GM19043 (cell line): ENCODE data around the gene ZXDC.

Source experiments
- ATAC-seq: cut with Tn5 transposase; IDR thresholded peaks from one replicate; pipeline ENCODE4 v1.9.1; 2021; ENCODE audit warnings: low read depth; ENCODE audit not compliant: unreplicated experiment

Gene ZXDC

DNA sequence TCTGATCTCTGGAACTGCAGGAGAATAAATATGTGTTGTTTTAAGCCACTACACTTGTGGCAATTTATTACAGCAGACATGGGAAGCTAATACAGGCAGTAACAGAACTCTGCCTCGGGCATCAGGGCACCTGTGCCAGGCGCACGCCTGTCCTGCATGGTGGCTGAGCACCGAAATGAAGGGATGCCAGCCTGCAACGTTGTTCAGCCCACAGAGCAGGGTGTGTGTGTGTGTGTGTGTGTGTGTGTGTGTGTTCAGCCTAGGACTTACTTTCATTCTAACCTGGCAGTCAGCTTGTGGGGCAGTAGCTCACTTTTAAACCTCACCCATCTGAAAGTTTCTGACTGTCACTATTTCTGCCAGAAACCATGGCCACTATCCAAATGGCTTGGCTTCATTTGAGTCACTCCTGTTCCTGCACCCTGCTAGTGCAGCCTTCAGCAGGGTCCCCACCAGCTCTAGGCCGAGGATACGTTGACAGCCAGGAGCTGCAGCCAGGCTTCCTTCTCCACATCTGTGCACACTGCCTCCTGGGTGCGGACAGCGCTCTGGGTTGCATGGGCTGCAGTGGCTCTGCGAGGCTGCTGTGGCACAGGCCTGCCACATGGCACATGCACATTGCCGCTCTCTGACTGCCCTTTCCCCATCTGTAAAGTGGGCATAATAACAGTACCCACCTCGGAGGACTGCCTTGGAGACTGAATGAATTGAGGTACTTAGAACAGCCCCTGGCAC lies 37.4 kb upstream of the ZXDC start:
- ATAC-seq: no peak

DNA sequence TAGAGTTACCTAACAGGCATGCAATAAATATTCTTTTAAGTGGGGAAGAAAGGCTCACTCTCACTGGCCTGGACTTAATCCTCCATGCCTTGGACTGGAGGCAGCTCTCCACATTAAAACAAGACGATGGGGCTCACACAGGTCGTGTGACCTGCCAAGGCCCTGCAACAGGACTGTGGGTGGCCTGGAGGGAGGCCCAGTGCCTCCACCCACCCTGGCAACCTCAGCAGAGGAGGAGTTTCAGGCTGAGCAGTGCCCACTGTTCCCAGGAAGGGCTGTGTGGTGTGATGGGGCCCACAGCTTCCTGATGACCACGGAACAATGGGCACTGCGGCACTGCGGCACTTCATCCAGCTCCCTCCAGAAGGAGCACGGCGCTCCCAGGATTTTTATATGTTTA lies 36.3 kb upstream of the ZXDC start:
- ATAC-seq: no peak

DNA sequence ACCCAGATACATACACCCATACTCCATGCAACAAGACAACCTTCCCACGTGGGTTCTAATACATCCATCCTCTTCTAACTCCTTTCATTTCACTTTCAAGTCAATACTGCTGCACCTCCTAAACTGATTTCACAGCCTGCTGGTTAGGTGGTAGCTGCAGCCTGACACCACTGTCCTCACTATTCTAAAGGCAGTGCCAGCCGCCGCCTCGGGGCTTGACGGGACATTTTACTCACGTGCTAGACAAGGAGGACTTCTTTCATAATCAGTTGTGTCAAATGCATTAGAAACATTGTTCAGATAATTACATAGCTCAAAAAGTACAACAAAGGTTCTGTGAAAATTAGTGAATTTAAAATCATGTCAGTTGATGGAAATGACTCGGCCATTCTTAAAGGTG lies 35.6 kb upstream of the ZXDC start:
- no peak for ATAC-seq

DNA sequence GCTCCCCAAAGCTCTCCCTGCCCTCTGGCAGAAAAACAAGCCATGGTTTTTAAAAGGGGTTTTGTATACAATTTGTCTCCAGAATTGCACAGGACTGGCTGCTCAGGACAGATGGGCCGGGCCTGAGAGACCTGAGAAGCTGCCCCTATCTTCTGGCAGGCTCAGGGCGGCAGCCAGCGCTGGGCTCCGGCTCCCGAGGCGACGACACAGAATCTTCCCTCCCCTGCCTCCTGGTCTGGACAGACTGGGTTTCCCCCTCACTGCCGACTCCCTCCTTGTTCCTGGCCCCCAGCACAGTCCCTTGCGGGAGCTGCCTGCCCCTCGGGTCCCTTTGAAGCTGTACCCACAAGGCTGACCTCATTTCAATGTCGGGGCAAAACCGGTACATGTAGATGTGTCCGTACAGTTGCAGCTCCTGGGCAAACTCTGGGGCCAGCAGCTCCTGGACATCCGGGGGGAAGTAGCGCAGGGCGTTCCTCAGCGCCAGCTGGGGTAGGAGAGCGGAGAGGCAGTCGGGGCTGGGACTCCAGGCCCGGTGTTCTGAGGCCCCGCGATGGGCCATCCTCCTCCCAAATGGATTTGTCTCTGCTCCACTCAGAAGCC lies 34.7 kb upstream of the ZXDC start:
- no peak for ATAC-seq

DNA sequence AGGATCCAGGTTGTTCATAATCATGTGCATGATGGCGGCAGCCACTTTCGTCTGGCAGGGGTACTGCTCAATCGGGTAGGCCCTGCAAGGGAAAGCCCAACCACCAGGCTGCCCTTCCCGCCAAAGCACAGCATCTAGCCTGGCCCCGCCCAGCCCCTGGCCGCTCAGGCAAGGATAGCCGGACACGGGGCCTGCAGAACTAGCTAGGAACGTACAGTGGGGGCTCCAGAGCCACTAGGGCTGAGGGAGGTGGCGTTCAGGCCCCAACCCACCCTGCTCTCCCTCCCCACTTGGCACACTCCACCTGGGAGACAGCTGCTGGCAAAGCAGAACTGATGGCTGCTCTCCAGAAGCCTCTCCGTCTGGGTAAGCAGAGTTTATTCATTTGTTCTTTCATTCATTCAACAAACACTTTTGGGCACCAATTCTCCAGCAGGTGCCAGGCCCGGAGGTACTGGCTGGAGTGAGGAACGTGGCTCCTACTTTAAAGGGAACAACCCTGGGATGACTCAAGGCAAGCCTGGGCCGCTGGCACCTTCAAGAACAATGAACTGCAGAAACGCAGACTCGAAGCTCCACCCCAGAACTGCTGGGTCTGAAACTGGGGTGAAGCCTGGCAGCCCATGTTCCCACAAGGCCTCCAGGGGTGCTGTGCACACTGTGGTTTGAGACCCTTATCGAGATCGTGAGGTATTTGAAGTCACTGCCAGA lies 34.1 kb upstream of the ZXDC start:
- no peak for ATAC-seq

DNA sequence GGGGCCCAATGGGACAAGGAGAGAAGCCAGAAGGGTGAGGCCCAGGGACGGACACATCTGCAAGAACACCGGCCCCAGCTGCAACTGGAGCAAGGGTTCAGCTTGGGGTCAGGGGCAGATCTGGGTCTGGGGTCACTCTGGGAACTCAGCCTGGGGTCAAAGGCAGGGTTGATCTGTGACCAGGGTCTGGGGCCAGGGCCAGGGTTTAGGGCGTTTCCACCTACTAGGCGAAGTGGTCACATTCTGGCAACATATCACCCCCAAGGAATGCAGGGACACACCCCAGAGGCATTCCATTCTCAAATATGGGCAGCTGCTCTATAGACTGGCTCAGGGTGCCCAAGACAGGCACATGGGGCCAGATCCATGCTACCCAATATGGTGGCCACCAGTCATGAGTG lies 32.9 kb upstream of the ZXDC start:
- ATAC-seq: no peak

DNA sequence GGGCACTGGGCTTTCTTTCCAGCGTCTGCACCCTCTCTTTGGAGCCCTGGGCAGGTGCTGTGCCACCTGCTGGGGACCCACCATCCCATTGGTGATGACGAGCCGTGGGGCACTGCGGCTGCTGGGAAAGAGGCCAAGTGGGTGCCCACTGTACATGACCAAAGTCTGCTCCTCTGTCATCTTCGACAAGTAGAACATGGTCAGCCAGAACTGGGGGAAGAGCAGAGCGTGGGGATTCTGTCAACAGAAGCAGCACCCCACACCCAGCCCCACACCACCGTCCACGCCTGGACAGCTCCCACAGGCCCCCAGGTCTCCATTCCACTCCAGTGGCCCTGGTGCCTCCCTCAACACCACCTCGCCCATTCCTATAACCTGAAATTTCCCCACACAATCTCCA lies 32.2 kb upstream of the ZXDC start:
- no peak for ATAC-seq

DNA sequence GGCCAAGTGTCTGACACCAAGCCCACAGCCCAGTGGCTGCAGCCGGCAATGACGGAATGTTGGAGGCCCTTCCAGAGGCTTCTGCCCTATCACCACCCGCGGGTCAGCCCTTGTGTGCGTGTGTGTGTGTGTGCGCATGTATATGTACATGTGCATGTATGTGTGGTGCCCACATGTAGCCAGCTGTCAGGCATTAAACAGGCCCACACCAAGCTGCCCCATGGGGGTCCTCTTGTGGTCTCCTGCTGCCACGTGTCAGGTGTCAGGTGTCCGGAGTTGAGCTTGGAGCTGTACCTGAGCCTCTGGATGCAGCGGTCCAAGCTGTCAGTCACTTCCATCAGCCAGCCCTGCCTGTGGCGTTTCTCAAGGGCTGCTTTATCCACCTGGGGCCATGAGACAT lies 28.0 kb upstream of the ZXDC start:
- no peak for ATAC-seq

DNA sequence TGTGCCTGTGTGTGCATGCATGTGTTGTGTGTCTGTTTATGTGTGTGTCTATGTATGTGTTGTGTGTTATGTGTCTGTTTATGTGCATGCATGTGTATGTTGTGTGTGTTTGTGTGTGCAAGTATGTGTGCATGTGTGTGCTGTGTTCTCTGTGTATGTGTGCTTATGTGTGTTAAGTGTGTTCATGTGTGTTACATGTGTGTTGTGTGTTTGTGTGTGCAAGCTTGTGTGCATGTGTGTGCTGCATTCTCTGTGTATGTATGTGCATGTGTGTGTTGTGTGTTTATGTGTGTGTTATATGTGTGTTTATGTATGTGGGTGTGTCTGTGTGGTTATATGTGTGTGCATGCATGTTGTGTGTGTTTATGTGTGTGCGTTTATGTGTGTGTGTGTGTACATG lies 27.0 kb upstream of the ZXDC start:
- no peak for ATAC-seq

DNA sequence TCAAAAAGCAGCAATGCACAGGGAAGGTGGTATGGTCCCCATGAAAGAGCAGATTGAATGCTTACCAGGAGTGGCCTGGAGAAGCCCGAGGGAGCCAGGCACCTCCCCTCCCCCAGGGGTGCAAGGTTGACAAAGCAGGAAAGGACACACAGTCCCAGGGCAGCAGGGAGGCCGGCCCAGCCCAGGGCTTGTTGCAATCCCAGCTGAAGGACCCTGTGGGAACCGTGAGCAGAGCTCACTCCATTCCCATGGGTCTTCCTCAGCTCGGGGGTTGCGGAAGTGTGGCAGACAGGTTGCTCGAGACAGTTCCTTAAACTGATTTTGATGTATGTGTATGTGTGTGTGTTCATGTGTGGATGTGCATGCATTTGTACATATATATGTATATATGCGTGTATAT lies 26.0 kb upstream of the ZXDC start:
- no peak for ATAC-seq

DNA sequence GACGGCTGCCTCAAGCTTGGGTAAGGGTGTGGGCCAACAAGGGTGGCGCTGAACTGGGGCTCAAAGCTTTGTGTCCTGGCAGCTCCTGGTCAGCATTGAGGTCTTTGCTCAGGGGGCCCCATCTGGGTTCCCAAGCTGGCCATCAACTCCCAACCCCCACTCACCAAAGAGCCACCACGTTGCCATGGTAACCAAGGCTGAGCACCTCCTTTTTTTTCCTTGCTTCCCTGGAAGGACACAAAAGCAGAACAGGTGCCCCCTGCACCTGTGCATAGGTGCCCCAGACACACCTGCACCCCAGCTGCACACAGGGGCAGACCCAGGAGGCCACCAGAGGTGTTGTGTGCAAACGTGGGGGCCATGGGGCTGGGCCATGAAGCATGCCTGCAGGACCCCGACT lies 25.4 kb upstream of the ZXDC start:
- ATAC-seq: no peak

DNA sequence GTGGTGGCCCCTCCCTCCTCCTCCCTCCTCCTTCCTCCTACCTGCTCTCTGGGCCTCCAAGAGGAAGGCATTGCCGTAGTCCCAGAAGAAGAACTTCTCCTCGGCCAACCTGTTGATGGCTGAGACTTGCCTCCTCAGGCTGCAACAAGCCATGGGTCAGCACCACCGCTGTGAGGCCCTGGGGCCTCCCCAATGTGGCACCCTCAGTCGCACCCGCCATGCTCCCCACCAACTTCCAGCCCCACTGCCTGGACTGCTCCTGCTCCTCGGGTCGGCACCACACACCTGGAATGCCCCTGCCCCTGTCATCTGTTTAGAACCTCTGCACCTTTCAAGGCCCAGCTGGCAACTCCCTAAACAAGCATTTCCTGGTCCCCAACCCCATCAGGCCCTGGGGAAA lies 24.3 kb upstream of the ZXDC start:
- no peak for ATAC-seq

DNA sequence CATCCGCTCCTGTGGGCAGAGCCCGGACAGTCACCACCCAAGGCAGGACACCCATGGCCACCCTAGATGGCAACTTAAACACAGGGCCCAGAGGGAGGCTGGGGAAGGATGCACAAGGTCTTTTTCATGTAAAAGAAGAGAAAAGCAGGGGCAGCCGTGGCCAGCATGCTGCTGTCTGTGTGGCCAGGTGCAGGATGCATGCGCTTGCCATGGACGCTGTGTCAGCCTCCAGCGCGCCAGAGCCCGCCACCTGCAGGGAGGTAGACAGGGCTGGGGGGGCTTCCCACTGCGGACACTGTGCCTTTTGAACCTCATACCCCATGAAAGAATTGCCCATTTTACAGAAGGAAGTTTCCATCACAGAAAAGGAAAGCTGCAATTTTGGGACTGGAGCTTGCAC lies 23.7 kb upstream of the ZXDC start:
- ATAC-seq: no peak

DNA sequence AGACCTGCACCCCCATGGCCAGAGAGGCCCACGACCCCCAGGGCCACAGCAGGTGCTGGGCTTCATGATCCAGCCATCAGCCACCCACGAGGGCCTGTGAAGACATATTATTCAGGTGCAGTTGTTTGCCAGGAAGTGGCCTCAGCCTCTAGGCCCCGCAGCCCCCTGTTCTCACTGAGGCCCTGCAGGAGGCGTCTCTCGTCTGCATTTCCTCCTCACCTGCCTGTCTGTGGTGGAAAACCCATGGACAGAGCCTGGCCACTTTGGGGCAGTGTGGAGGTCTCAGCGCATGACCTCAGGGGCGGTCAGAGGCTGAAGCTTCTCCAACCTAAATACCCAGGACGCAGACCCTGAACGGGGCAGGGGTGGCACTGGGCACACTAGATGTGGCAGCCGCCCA lies 23.2 kb upstream of the ZXDC start:
- ATAC-seq: no peak

DNA sequence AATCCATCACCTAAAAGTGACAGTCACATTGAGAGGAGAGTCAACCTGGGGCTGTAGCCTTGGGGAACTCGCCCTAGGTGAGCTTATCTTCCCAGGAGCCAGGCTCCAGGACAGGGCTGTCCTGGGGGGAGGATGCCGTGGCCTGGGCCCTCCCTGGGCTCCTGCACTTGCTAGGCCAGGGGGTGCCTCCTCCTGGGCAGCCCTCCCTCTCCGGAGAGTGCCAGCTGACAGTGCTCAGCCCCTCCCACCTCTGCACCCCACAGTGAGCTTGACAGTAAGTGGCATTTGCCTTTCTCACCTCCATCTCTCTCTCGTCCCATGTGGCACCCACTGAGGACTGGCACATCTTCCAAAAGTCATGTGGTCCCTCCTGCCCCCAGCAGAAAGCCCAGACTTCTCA lies 22.8 kb upstream of the ZXDC start:
- no peak for ATAC-seq

DNA sequence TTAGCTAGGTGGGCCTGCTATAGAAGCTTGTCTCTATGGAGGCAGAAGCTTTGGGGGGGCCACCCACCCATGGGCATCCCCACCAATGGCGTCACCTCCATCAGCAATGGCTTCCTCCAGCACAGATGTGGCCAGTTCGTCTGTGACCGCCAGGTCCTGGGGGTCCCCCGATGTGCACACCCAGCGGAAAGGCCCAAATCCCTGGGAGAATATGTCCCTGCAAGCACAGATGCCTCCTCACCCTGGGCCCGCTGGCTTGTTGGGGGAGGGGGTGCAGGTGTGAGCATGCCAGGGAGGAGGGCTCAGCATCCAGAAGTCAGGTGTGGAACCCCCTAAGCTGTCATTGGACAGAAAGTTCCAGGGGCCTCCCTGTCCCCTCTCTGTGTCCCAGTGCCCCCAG lies 22.3 kb upstream of the ZXDC start:
- no peak for ATAC-seq

DNA sequence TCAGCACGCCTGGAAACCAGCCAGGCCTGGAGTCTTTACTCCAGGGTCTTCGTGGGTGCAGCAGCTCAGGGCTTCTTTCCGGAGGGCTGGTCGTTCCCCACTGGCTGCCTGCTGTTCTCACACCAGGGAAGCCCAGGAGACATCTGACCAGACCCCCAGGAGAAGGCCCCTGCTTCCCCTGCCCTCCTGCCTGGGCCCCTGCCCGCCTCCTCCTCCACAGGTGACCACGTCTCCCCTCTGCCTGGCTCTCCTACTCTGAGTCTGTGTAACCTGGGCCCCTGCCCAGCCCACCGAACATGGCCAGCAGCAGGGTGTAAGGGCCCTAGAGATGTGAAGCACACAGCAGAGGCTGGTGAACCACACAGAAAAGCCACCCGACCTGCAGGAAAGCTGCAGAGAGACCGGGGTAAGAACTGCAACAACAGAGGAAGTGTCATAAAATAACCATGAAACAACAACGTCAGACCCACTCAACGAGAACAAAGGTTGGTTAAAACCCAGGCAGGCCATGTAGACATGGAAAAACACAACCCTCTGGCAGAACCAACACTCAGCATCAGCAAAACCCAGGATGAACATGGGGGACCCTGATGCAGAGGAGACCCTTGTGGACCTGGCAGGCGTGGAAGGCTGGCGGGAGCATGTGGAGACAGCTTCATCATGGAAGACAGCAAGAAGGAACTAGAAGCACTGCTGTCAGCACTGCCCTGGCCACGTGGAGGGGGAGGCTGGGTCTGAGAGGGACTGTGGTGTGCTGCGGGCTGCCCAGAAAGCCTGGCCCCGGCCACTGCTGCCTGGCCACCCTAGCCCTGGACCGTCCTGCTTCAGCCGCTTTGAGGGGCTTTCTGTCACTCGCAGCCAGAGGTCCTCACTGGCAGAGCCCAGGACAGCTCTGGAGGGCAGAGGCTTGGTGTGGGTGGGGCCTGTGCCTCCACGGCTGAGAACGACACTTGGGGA lies 21.5 kb upstream of the ZXDC start:
- ATAC-seq: no peak

DNA sequence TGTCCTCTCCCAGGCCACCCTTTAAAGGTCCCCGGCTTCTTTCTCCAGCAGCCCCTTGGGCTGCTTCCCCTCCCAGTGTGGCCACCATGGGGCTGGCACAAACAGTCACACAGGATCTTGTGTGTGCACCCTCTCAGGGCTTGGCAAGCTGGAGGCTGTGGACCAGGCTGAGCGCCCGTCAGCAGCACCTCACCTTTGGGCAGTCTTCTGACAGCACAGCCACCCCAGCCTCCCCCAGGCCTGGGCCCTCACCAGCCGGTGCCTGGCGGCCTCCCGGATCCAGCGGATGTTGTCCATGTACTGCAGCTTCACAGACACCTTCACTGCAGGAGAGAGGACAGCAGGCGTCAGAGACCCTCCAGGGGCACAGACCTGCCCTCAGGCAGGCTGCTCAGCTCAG lies 20.1 kb upstream of the ZXDC start:
- ATAC-seq: no peak

DNA sequence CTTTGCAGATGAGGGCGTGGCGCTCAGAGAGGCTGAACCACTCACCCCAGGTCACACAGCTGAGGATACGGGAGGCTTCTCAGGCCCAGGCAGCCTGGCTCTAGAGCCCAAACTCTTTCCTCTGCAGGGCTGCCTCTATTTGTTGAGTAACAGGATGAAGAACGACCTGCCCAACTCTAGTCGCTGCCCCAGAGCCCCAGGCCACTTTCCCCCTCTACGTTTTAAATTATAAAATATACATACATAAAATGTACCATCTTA lies 19.2 kb upstream of the ZXDC start:
- ATAC-seq: no peak

DNA sequence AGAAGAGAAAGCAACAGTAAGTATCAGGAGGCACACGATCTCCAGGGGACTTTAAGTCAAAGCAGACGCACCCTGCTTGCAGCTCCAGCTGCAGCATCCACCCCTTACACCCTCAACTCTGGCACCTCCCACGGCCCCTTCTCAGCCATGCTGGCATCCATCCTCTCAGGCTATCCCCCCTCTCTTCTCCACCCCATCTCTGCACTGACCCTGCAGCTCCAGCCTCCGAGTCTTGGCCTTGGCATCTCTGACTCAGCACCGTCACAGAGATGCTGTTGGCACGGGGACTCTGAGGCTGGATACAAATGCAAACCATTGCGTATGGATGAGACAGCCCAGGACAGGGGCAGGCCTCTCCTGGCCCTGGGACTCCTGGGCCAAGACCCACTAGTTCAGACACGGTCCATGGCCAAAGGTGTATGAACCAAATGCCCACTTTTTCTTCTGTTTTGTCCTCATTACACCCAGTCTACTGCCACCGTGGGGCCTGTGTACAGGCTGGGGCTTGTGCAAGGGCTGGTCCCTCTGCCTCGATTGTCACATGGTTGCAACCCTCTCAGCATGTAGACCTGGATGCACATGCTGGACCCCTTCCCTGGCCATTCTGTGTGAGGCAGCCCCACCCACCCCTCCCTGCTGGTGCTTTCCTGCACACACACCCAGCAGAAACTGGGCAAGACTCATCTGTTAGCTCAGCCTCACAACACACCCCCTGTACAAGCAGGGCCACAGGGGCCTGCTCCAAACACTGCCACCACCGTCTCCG lies 18.7 kb upstream of the ZXDC start:
- ATAC-seq: no peak

DNA sequence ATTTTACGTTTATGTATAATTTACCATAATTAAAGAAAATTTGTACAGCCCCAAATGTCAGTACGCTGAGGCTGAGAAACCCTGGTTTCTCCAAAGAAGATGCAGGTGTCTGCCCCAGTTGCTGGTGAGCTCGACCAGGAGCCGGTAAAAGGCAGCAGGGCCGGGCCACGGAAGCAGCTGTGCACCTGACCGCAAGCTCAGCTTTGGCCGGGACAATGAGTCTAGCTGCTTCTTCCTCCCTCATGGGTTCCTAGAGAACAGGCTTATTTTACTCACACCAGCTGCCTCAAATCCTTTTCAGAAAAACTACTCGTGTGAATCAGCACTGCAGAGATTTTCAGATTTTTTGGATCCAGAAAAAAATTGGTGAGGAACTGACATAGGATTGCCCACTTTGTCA lies 18.0 kb upstream of the ZXDC start:
- no peak for ATAC-seq
